Right renal pelvis (tissue), 4 donors: Measurements from ENCODE around the gene COPA. TPM values are rescaled to one million over a fixed set of nuclear protein-coding genes. Genes with fewer than 3 reads are reported as not detected.

ENCODE experiments used
- DNase-seq, 4 donors: peaks; one replicate each; pipeline ENCODE4 v3.0.0-alpha.2; 2013; ENCODE audit warnings: low read depth in 4 of 4, low spot score in 3 of 4, missing footprints in 1 of 4
- polyA plus RNA-seq, 4 donors: library from polyadenylated mRNA; unstranded; fragments of 120-200 nt; gene quantifications; one replicate each; pipeline ENCODE4 v1.2.1, GENCODE V29; 2013; ENCODE audit not compliant: insufficient read length in 4 of 4

The COPA gene
- polyA plus RNA-seq, 4 donors = 145 to 157 (median 153) TPM

DNA sequence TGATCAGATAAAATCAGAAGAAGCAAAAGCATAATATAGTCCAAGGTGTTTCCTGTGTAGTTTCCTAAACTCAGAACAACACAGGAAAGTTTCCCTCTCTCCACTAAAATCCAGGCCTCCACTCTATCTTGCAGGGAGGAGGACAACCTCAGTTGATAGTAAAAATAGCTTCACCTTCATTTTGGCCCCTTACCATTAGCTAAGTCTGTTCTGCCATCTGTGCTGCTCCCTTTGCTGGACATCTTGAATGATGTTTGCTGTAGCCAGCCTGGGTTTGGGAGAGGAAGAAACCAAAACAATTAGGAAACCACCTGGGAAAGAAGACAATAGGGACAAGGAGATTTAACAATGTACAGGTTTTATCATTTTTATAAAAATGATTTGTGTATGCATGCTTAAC lies 99.3 kb downstream of the COPA start:
- no peak for DNase-seq

DNA sequence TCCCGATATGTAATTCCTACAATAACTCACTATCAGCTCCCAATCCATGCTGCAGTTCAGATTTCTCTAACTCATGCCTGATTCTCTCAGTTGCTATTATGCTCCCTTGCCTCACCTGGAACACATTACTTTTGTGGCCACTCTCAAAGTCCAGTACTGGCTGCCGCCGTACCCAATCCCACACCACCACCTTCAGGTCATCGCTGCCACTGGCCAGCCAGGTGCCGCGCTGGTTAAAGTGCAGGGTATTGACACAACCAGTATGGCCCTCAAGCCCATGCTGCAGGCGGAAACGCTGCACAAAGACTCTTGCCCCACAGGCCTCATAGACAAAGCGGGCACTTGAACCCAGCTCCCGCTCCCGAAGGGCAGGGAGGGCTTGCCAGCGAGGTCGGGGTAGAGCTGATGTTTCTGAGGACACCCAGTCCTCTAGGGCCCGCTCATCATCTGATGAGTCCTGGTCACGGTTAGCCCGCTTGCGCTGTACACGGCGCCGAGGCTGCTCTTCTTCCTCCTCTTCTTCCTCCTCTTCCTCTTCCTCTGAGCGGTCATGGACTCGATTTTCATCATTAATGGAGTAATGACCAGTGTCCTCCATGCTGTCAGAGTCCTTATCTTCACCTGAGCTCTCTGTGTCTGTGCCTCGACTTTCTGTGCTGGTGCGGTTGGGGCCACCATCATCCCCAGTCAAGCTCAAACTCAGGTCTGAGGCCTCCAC lies 103.3 kb downstream of the COPA start:
- no peak for DNase-seq

Other genes with a start within 250 kb of the COPA start
- gene IGSF8, start 244.6 kb downstream of the COPA start, polyA plus RNA-seq = 10 to 100 TPM; 30.0 to 42.3 (median 31.4) TPM
- 1 to 10 TPM; 3.7 to 5.3 (median 4.5) TPM for gene ATP1A2, start 227.5 kb downstream of the COPA start, polyA plus RNA-seq
- gene ATP1A4, start 191.6 kb downstream of the COPA start, polyA plus RNA-seq = 1 to 10 TPM in 1 of 4 donors, under 1 TPM in 2, not detected in 1; 0.06 to 1.2 (median 0.71) TPM
- gene CASQ1, start 152.7 kb downstream of the COPA start, polyA plus RNA-seq = under 1 TPM in 3 of 4 donors, not detected in 1; 0.21 to 0.53 (median 0.47) TPM
- gene PEA15, start 137.9 kb downstream of the COPA start, polyA plus RNA-seq = 100 to 1,000 TPM; 104 to 131 (median 129) TPM
- gene DCAF8, start 80.7 kb downstream of the COPA start, polyA plus RNA-seq = 100 to 1,000 TPM; 198 to 238 (median 203) TPM
- 10 to 100 TPM; 81.9 to 87.2 (median 82.8) TPM for gene PEX19, start 58.1 kb downstream of the COPA start, polyA plus RNA-seq
- 100 to 1,000 TPM; 155 to 170 (median 163) TPM for gene NCSTN, start 133 bp upstream of the COPA start, polyA plus RNA-seq
- gene NHLH1, start 23.8 kb upstream of the COPA start, polyA plus RNA-seq = under 1 TPM; 0.08 to 0.23 (median 0.16) TPM
- gene VANGL2, start 57.3 kb upstream of the COPA start, polyA plus RNA-seq = 10 to 100 TPM; 32.8 to 40.0 (median 35.9) TPM
- gene SLAMF6, start 180.0 kb upstream of the COPA start, polyA plus RNA-seq = under 1 TPM; 0.06 to 0.21 (median 0.10) TPM
- gene CD84, start 236.2 kb upstream of the COPA start, polyA plus RNA-seq = 1 to 10 TPM in 2 of 4 donors, under 1 TPM in 2; 0.70 to 1.6 (median 1.0) TPM